Immature natural killer cell (primary cell): ENCODE data around the gene NFATC1. TPM values are rescaled to one million over a fixed set of nuclear protein-coding genes. Genes with fewer than 3 reads are reported as not detected.
A peak's percentile ranks its signal among the peaks of the same experiment; 100 is the strongest.

Experiments used
- DNase-seq, 3 donors: peaks; one replicate each; pipeline ENCODE4 v3.0.0; 2022; ENCODE audit warnings: mixed read lengths in 1 of 3
- H3K27ac Mint-ChIP-seq, 6 donors: one replicate each; pipeline ENCODE4 v1.8.0; 2020; ENCODE audit warnings: mixed read lengths in 6 of 6, mild to moderate bottlenecking in 5 of 6, inconsistent platforms in 4 of 6, moderate library complexity in 3 of 6
- H3K27me3 Mint-ChIP-seq, 3 donors: one replicate each; pipeline ENCODE4 v1.8.0; 2020 to 2021; ENCODE audit warnings: low read depth in 3 of 3, mild to moderate bottlenecking in 3 of 3, mixed read lengths in 3 of 3, moderate library complexity in 3 of 3, inconsistent platforms in 1 of 3
- H3K36me3 Mint-ChIP-seq, 3 donors: one replicate each; pipeline ENCODE4 v1.8.0; 2020; ENCODE audit warnings: mixed read lengths in 3 of 3, inconsistent platforms in 2 of 3, mild to moderate bottlenecking in 2 of 3
- H3K4me1 Mint-ChIP-seq, 2 donors: one replicate each; pipeline ENCODE4 v1.8.0; 2020; ENCODE audit warnings: inconsistent platforms in 2 of 2, mild to moderate bottlenecking in 2 of 2, mixed read lengths in 2 of 2, moderate library complexity in 1 of 2
- H3K4me3 Mint-ChIP-seq, 5 donors: one replicate each; pipeline ENCODE4 v1.8.0; 2020; ENCODE audit warnings: mild to moderate bottlenecking in 5 of 5, mixed read lengths in 5 of 5, inconsistent platforms in 3 of 5, moderate library complexity in 3 of 5
- H3K9me3 Mint-ChIP-seq, 6 donors: one replicate each; pipeline ENCODE4 v1.8.0; 2020; ENCODE audit warnings: mild to moderate bottlenecking in 6 of 6, mixed read lengths in 6 of 6, inconsistent platforms in 4 of 6, moderate library complexity in 3 of 6
- polyA plus RNA-seq, 3 donors: library from polyadenylated mRNA; unstranded; fragments of 300-500 nt; fragmentation: Illumina TruSeq; gene quantifications; one replicate each; pipeline ENCODE4 v1.2.3, GENCODE V29; 2021

NFATC1 gene
- polyA plus RNA-seq, 3 donors from 2014 or later, result 3.1 to 17.6 (median 8.9) TPM

DNA sequence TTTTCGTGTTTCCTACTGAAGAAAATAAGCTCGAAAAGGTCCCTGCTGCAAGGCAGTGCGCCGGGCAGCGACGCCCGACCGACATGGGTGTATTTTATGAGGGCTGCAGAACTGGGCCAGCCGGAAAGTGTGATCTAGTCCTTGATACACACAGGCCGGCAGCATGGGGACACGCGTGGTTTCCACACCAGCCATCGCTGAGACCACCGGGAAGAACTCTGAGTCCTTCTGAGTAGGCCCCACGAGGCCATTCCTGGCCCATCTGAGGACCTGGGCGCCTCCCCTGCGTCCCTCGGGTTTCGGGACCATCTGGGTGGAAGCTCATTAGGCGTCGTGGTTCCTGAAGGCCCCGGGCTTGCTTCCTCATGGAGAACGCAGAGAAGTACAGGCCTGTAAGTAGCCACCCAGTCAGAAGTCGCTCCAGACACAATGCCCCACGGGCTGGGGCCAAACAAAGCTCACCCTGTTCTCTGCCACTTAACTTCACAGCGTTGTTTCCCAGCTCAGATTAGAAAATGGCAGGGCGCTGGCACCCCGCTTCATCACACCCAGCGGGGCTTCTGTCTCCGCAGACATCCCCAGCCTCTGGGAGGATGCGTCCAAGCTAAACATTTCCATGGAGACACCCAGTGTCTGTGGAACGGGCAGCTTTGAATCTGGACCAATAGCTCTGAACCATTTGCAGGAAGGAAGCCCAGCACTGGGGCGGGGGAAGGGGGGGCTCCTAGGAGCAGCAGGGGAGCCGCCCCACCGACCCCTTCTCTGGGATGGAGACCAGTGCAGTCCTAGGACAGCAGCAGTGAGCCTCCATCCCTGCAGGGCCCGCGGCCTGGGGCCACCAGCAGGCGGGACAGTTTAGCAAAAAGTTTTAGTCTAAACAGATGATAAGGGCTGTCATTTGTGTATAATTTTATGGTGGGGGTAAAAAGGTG lies 2.4 kb downstream of the NFATC1 start:
- H3K36me3 Mint-ChIP-seq, result no peaks in the 10 kb centered on the region
- peaks cover 31 to 38% of the 10 kb centered on the region in 2 donors for H3K4me1 Mint-ChIP-seq
- peak overlapping the region; percentile 44 to 89 (median 84) for H3K4me3 Mint-ChIP-seq
- no peak overlapping the region for H3K27ac Mint-ChIP-seq
- no peaks in the 10 kb centered on the region for H3K9me3 Mint-ChIP-seq
- peaks cover 5 to 18% (median 17%) of the 10 kb centered on the region in 3 donors for H3K27me3 Mint-ChIP-seq
- no peak for DNase-seq

DNA sequence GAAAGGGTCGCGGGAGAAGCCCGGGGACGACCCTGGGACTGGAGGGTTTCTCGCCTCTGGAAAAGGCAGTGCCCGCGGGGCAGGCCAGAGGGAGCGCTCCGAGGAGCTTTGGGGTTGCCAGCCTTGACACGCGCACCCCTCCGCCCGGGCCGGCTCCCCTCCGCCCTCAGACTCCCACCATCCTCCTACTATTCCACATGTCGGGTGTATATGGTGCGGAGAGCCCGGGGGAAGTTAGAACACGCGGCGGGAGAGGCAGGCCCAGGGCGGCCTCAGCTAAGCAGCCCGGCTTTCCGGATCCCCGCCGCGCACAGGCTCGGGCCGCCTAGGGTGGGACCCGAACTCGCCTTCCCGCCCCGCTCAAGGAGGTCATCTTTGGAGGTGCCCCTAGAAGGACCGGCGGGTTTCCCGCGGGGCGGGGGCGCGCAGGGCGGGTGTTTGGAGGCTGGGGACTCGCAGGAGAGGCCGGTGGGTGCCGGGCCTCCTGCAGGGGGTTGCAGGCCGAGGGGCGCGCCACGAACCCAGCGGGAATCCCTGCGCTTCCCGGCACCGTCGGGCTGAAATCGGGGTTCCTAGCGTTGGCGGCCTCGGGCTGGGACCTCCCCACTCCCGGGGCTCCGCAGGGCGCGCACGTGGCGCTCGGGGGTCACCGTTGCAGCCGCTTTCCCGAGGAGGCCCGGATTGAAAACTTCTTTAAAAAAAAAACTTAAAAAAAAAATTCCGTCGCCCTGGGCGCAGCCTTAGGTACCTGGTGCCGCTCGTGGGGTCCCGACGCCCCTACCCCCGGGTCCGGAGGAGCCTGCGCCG lies 3.7 kb downstream of the NFATC1 start:
- peak overlapping the region in 4 of 6 donors; percentile 62 to 92 (median 86) for H3K27ac Mint-ChIP-seq
- no peaks in the 10 kb centered on the region for H3K9me3 Mint-ChIP-seq
- peaks cover 37 to 45% of the 10 kb centered on the region in 2 donors for H3K4me1 Mint-ChIP-seq
- no peaks in the 10 kb centered on the region for H3K36me3 Mint-ChIP-seq
- peak overlapping the region; percentile 79 to 91 (median 86) for H3K4me3 Mint-ChIP-seq
- H3K27me3 Mint-ChIP-seq, result peaks cover 5 to 15% (median 14%) of the 10 kb centered on the region in 3 donors
- DNase-seq, result peak in 2 of 3 donors; percentile 26 to 38

DNA sequence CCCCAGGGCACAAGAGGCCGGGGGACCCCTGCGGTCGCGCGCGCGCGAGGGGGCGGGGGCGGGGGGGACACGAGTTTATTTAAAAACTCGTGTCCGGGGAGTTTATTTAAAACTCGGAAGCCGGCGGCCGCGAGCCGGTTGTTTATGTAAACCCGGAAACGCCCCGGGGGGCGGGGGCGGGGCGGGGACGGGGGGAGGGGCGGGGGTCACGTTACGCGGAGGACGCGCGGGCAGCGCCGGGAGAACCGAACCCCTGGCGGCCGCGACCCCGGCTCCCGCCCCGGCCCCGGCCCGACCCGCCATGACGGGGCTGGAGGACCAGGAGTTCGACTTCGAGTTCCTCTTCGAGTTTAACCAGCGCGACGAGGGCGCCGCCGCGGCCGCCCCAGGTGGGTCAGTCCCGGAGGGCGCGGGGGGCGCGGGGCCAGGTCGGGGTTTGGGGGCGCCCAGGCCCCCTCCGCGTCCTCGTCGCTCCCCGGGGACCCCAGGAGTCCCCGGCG lies 4.4 kb downstream of the NFATC1 start:
- no peaks in the 10 kb centered on the region for H3K9me3 Mint-ChIP-seq
- H3K4me3 Mint-ChIP-seq, result no peak overlapping the region
- no peak overlapping the region for H3K27ac Mint-ChIP-seq
- peak; percentile 41 to 63 (median 43) for DNase-seq
- H3K4me1 Mint-ChIP-seq, result peaks cover 39 to 45% of the 10 kb centered on the region in 2 donors
- H3K36me3 Mint-ChIP-seq, result no peaks in the 10 kb centered on the region
- peaks cover 3 to 14% (median 11%) of the 10 kb centered on the region in 3 donors for H3K27me3 Mint-ChIP-seq

DNA sequence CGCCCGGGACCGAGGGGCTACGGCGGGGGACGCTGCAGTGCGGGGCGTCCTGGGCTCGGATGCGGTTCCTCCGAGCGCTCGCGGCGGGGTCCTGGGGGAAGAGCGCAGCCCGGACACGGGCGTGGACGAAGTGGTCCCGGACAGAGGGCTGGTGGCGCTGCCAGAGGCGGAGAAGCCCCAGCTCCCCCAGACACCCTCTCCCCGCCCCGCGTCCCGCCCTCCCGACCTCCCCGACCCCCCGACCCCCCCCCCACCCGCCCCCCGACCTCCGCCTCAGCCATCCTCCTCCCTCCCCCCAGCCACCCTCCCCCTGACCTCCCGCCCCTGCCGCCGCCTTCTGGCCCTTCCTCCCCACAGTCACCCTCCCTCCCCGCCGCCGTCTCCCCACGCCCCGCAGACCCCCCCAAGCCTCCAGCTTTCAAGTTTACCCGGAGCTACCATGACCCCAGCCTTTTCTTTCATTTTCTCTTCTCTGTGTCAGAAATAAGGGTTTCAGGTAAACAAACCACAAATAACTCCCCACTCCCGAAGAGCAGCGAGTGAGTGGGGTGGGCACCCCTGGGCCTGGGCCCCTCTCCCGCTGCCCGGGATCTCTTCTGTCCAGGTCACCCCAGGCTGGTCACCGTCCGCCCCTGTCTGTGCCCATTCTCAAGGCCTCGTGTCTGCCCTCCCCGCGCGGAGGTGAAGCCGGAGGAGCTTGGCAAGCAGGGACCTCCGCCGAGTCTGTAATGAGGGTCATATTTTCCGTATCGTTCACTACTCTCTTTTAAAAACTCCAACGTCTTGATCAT lies 5.1 kb downstream of the NFATC1 start:
- Mint-ChIP-seq H3K9me3 (no peaks in the 10 kb centered on the region), H3K27ac (peak overlapping the region; percentile 76 to 92 (median 91)), H3K4me3 (peak overlapping the region; percentile 81 to 89 (median 86)), H3K36me3 (no peaks in the 10 kb centered on the region), H3K27me3 (peaks cover 5 to 16% (median 13%) of the 10 kb centered on the region in 3 donors), H3K4me1 (peaks cover 46 to 51% of the 10 kb centered on the region in 2 donors)
- DNase-seq, result peak; percentile 43 to 55 (median 47)

DNA sequence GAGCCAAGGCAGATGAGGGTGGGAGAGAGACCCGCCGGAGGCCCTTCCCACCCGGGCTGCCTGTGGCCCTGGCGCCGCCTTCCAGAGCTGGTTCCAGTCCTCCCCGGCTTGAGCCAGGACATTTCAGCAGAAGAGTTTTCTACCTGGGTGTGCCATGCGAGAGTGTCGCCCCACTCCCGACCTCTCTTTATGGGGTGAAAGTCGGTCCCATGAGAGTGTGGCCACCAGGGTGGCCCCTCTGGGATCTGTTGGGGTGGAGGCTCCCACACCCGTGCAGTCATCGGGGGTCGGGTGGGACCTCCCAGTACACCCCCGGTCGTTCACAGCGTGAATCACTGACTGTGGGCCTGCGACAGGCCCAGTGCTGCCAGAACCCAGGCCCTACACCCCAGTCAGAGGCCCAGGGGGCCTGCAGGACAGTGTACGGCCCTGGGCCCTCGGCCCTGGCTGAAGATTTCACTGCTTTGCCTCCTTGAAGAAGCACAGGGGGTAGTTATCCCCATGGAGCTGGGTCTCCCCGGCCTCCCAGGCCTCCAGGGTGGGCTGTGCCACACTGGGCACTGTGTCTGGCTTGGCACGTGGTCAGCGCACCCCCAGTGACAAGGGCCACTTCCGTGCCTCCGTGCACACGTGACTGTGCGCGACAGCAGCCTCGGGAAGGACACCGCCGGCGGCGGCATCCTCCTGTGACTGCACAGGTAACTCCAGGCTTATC lies 5.9 kb downstream of the NFATC1 start:
- DNase-seq, result no peak
- Mint-ChIP-seq H3K9me3 (no peaks in the 10 kb centered on the region), H3K27ac (peak overlapping the region; percentile 39 to 92 (median 91)), H3K36me3 (peaks cover 0 to 3% (median 0%) of the 10 kb centered on the region in 3 donors), H3K27me3 (peaks cover 5 to 16% (median 14%) of the 10 kb centered on the region in 3 donors), H3K4me1 (peaks cover 53 to 59% of the 10 kb centered on the region in 2 donors), H3K4me3 (peak overlapping the region; percentile 81 to 89 (median 86))

DNA sequence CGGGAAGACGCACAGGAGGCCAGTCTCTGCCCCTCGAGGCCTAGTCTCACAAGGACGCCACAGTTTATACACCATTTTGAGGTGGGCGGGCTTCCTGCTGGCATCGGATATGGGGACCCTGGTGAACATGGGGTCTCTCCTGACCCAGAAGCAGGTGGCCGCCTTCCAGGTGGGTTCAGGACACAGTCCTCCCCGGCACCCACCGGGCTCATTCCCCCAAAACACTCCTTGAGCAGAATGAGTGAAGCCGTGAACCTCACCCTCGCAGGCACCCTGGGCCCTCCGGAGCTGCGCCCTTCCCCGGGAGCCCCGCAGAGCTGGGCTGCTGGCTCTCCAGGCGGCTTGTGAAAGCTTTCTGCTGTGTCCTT lies 6.5 kb downstream of the NFATC1 start:
- H3K4me1 Mint-ChIP-seq, result peaks cover 53 to 59% of the 10 kb centered on the region in 2 donors
- no peaks in the 10 kb centered on the region for H3K9me3 Mint-ChIP-seq
- peaks cover 0 to 3% (median 0%) of the 10 kb centered on the region in 3 donors for H3K36me3 Mint-ChIP-seq
- peak overlapping the region; percentile 12 to 98 (median 86) for H3K27ac Mint-ChIP-seq
- no peak for DNase-seq
- H3K4me3 Mint-ChIP-seq, result peak overlapping the region; percentile 33 to 65 (median 48)
- peaks cover 5 to 16% (median 14%) of the 10 kb centered on the region in 3 donors for H3K27me3 Mint-ChIP-seq

DNA sequence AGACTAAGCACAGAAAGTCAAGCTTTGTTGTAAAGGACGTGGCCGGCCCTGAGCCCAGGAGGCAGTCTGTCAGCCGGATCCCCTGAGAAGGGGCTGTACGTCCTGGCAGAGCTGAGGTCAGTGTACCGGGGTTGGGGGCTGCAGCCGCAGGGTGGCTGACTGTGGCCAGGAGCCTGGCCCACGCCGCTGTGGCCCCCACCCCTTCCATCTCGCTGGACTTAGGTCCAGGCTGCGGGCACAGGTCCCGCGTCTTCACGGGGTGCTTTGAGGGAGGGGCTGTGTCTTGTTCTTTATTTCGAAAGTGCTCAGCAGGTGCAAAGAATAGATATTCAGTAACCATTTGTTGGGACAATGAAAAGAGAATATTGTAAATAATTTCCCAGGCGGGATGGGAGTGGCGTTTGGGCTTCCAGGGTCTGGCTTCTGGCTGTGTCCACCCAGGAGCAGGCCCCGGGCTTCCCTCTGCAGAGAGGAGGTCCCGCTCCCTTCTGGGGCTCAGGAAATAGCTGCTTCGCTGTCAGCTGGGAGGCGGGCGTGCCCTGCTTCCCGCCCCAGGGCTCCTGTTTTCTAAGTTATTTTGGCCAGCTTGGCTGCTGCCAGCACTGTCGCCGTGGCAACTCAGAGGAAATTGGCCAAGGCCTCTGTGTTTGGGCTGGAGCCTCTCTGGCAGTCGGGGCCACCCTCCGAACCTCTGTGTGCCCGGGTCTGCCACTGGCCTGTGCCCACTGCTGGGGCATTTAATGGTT lies 7.4 kb downstream of the NFATC1 start:
- DNase-seq, result no peak
- Mint-ChIP-seq H3K27ac (peak overlapping the region; percentile 60 to 98 (median 96)), H3K27me3 (peaks cover 5 to 18% (median 14%) of the 10 kb centered on the region in 3 donors), H3K9me3 (no peaks in the 10 kb centered on the region), H3K36me3 (peaks cover 0 to 3% (median 0%) of the 10 kb centered on the region in 3 donors), H3K4me3 (peak overlapping the region; percentile 5 to 65 (median 48)), H3K4me1 (peaks cover 55 to 59% of the 10 kb centered on the region in 2 donors)

DNA sequence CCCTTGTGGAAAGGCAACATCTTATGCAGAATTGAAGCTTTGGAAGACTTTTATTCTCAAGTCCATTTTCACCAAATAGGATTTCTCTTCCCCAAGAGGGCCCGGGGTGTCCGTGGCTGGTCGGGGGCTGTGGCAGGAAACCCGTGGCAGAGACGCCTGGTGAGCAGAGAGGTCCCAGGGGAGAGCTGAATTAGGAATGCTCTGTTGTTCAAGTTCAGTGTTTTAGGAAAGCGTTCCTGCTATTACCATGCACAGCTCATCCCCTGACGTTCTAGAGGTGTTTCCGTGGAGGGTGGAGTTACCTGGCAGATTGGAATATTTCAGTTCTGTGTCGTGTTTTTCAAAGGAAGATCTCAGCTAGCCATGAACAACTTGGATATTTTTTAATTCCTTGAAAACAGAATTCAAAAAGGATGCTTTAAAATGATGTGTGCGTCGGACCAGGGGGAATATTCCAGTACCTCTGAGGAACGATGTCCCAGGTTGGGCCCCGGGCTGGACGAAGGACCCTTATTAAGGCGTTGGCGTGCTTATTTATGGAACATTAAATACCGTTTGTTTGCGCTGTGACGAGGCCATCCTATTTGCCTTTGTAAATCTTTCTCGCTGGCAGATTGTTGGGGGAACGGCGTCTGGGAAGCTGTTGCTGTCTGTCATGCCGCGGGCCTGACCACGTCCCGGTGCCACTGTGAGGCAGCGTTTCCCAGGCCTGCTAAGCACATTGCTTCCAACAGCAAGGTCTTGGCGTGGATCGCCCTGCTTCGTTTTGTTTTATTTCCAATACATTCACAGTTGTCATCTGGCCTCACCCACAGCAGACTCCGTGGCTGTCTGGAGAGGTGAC lies 8.2 kb downstream of the NFATC1 start:
- no peaks in the 10 kb centered on the region for H3K9me3 Mint-ChIP-seq

DNA sequence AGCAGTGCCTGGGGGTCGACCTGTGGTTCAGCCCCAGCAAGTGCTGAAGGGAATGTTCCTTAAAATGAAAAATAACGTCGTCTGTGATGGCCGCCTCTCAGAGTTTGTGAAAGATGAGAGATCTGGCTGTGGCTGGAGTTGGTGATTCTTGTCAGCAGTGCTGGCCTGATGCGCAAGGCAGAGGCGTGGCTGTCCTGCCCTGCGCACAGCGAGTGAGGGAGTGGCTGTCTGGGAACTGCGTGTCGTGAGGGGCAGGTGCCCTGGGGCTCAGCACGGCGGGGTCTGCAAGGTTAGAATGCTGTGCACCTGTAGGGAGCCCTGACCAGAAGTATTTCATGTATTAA lies 8.8 kb downstream of the NFATC1 start:
- Mint-ChIP-seq H3K4me3 (peak overlapping the region in 4 of 5 donors; percentile 9 to 85 (median 44)), H3K9me3 (no peaks in the 10 kb centered on the region), H3K36me3 (peaks cover 0 to 3% (median 0%) of the 10 kb centered on the region in 3 donors), H3K27ac (peak overlapping the region; percentile 92 to 98 (median 96)), H3K27me3 (peaks cover 5 to 16% (median 7%) of the 10 kb centered on the region in 3 donors), H3K4me1 (peaks cover 49 to 51% of the 10 kb centered on the region in 2 donors)
- DNase-seq, result no peak

More for the DNA sequence above, 8.2 kb downstream of the NFATC1 start:
- Mint-ChIP-seq H3K27ac (peak overlapping the region; percentile 92 to 98 (median 96)), H3K4me3 (peak overlapping the region; percentile 9 to 41 (median 30)), H3K36me3 (peaks cover 0 to 3% (median 0%) of the 10 kb centered on the region in 3 donors), H3K4me1 (peaks cover 50 to 55% of the 10 kb centered on the region in 2 donors), H3K27me3 (peaks cover 5 to 17% (median 11%) of the 10 kb centered on the region in 3 donors)
- DNase-seq, result no peak

DNA sequence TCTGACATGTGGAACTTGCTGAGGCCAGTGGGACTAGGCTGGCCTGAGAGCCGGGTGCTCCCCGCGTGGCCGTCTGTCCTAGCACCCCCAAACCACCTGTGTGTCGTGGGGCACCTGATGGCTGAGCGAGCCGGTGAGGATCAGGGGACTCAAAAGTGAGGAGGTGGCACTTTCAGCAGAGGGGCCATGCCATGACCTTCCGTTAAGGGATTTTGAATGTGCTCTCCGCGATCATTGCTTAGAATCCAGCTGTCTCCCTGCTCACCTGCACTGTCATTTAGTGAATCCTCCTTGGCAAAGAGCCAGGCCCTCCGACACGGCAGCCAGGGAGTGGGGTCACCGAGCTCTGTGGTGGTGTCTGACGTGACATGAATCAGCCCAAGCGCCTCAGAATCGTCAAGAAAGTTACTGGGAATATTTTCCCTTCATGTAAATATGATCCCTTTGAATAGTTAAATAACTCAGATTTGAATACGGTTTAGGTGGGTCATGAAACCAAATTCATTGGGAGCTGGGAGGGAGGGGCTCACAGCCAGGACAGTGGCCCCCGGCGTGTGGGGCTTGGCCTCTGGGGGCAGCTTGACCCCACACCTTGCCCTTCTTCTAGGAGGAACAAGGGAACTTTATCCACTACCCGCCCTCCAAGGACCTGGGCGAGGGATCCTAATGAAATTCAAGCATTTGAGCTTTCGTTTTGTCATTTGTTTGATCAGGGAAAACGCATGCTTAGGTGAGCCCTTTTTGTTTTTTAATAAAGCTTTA lies 9.5 kb downstream of the NFATC1 start:
- Mint-ChIP-seq H3K27ac (peak overlapping the region; percentile 92 to 98 (median 96)), H3K4me3 (peak overlapping the region; percentile 79 to 91 (median 84)), H3K9me3 (no peaks in the 10 kb centered on the region), H3K4me1 (peaks cover 49 to 51% of the 10 kb centered on the region in 2 donors), H3K27me3 (peaks cover 5 to 16% (median 7%) of the 10 kb centered on the region in 3 donors), H3K36me3 (peaks cover 0 to 3% (median 0%) of the 10 kb centered on the region in 3 donors)
- DNase-seq, result no peak
